CD4-positive, alpha-beta T cell treated with Interleukin-10 for 1 hour (primary cell): ENCODE results near the gene IL10RB.

Experiments
- DNase-seq: peaks from one replicate; pipeline ENCODE4 v3.0.0-alpha.2; 2020

The IL10RB gene

DNA sequence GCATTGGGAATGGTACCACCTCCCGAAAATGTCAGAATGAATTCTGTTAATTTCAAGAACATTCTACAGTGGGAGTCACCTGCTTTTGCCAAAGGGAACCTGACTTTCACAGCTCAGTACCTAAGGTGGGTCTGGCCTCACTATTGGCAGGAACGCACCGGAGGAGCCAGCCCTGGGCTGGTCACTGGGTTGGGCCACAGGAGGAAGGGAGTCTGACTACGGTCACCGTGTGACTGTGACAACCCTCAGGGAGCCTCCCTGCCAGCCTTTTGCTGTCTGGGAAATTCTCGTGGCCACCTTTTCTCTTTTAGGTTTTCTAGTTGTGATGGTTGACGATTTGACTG, 2.2 kb downstream of the IL10RB start:
- no peak for DNase-seq

DNA sequence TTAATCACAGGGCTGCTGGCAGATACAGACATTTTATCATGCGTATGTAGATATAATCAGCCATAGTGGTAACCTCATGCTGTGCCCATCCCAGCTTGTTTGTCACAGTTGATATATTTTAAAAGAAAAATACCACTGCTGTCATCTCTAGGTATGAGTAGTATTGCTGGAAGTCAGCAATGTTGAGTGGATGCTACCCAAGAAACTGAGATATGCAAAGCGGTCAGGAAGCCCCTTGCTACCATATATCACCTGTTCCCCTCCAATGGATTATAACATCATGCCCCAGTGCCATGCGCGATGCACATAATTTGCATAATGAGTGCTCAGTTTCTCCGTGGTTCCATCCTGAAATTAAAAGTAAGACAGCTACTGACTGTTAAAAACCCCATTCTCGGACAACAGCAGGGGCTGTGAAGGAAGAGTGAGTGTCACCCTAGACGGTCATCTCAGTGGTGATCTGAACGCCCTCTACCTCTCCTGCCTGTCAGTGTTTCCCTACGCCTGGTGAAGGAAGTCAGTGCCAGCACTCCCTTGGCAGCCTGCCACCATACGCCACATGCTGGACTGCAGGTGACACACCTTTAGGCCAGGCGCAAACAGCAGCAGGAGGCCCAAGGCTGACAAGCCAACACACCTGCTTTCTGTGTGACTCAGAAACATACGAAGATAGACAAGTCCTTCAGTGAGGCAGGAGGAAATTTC, 2.7 kb downstream of the IL10RB start:
- DNase-seq = peak; percentile 37

DNA sequence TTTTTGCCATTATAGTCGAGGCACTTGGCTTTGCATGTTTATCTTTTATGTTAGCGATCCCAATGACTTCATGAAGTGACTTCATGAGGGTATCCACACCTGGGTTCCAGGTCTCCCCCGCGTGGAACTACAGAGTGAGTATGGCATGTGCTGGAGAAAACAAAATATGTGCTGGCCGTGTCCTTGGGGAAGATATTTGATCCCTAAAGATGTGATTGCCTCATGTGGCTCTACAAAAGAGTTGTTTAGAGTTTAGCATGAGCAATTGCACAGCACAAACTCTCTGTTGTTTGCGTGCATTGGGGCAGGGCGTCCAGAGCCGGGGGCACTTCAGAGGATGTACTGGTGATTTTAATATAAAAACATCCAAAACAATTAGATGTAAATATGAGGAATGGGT, 4.8 kb downstream of the IL10RB start:
- no peak for DNase-seq

DNA sequence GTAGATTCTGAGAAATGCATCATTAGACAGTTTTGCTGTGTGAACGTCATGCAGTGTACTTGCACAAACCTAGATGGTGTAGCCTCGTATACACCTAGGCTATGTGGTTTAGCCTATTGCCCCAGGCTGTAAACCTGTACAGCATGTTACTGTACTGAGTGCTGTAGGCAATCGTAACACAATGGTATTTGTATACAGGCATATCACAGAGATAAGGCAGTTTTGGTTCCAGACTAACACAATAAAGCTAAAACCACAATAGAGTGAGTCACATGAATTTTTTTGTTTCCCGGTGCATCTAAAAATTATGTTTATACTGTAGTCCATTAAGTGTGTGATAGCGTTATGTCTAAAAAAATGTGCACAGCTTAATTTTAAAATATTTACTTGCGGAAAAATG, 6.9 kb downstream of the IL10RB start:
- DNase-seq = no peak

DNA sequence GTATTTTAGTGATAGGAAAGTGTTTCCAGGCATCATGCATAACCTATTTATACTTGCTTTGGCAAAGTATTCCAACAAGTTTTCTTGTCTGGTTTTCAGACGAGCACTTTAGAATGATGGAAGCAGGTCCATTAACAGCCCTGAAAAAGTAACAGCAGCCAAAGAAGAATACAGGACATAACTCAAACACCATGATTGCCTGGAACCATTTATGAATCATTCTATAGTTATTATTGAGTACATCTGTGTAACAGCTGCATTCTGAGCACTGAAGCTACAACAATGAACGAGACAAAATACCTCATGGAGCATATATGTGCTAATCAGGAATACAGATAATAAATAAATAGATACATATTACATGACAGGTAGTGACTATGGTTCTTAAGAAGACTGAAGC, 12.6 kb downstream of the IL10RB start:
- no peak for DNase-seq

DNA sequence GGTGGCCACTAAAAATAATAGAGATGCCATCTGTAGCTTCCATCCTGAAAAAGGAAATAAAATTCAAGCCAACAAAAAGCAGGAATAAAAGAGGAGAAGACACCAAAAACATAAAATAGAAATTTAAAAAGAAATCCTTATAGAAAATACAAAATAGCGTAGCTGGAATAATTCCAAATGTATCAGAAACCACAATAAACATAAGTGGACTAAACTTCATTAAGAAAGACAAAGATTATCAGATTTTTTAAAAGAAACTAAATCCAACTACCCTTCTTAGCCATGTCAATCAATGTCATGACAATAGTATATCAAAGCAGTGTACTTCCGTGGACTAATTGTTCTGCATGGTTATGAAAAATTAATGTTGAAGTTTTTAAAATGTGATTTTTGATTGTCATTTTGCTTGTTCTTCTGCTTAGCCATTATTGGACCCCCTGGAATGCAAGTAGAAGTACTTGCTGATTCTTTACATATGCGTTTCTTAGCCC, 13.2 kb downstream of the IL10RB start:
- DNase-seq = no peak

DNA sequence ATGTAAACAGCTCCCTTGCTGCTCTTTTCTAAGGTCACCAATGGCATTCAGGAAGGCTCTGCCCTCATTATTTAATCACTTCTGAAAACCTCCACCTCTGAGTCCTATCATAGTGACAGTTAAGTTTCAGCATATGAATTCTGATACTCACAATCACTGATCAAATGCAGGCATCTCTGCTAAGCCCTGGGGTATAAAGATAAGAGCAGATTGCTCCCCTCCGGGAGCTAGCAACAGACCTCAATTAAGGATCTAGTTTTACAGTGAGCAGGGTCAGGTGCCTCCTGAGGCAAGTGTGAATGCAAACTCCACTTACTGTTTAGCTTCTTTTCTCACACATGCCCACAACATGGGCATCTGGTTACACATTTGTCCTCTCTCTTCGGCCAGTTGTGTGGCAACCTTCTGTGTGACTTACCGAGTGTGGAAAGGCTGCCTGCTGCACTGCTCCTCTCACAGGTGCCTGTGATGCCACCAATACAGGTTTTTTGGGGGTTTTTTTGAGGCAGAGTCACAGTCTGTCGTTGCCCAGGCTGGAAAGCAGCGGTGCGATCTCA, 15.0 kb downstream of the IL10RB start:
- DNase-seq = no peak

DNA sequence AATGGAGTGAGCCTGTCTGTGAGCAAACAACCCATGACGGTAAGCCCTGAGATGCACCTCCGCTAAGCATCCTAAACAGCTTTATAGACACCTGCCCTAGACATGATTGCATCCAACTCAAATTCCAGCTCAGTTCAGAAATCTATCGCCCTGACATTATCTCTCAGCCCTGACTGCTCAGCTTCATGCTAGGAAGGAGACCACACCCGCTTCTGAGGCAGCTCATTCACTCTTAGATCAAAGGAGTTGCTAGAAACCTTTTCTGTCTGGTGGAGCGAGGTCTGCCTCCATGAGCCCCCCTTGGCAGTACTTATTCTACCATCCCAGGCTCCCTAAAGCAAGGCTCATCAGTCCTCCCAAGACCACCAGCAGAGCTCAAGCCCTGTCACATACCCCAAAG, 17.0 kb downstream of the IL10RB start:
- no peak for DNase-seq

DNA sequence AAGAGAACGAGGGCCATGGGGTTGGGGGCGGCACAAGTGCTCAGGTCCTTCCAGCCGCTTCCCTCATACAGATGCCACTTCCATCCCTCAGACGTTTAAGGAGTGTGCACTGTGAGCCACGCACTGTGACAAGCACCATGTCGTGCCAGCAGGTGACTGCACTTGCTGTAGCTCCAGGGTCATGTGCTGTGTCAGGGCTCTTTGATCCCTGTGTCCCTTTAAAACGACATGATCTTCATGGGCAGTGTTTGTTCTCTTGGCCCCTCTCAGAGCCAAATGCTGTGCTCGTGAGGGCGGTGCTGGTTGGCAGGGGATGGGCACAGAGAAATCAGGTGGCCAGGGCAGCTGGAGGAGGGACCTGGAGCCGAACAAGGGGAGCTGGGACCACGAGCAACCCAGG, 19.9 kb downstream of the IL10RB start:
- DNase-seq = no peak

DNA sequence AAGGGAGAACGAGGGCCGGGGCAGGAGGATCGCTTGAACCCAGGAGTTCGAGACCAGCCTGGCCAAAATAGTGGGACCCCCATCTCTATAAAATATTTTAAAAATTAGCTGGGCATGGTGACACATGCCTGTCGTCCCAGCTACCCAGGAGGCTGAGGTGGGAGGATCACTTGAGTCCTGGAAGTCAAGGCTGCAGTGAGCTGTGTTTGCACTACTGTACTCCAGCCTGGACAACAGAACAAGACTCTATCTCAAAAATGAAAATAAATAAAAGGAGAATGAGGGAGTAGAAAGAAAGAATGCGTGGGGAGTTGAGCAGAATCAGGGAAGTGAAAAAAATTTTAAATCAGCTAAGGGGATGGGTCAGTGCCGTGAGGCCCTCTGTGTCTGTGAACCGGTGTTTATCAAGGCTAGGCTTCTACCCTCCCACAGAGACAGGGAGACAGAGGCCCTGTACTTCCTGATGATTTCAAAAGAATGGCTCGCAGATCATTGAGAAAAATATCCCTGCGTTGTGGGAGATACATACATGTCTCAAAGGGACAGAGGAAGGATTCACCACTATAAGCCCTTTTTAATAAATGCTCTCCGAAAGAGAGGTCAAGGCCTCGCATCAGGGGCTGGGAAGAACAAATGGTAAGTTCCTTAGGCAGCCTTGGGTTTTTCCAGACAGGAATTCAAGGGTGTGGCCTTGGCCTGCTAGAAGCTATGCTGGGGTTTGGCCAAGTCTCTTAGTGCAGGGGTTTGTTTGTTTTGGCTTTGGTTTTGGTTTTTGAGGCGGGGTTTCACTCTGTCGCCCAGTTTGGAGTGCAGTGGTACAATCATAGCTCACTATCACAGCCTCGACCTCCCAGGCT, 20.7 kb downstream of the IL10RB start:
- DNase-seq = no peak

DNA sequence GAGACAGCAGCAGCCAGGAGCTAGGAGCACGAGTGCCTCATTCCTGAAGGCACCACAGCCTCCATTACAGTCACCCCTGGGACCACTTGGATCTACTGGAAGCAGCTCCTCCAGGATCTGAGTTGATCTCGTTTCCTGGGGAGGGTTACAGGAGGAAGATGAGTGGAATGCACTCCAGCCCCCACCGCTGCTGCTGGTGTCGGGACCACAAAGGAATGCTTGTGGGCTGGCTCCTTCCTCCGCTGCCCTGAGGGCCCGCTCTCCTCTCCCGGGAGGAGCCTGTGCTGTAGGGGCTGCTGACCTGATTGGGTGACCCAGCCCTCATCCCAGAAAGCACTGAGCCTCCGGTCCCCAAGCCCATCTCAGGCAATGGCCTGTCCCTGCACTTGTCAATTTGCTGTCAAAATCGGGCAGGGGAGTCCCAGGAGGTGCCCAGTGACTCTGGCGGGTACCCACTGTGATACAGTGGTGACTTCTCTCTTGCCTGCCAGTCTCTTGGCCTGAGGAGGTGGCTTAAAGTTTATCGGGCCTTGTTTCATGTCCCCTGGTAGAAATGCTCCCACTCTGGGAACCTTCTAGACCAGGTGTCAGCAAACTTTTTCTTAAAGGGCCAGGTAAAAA, 23.1 kb downstream of the IL10RB start:
- DNase-seq = no peak

DNA sequence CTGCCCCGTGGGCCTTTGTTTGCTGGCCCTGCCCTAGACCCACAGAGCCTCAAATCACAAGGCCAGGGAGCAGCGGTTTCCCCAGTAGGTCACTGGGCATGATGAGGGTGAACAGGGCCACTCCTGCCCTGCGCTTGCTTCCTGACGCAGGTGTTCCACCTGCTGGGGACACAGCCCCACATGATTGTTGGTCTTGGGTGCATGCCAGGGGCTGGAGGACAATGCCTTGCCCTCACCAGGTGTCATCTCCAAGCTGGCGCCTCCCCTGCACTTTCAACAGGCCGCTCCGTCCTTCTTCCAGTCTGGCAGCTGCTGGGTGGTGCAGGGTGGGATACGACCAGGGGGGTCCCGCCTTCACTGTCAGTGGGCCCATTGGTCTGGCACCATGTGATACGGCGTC, 24.3 kb downstream of the IL10RB start:
- no peak for DNase-seq

DNA sequence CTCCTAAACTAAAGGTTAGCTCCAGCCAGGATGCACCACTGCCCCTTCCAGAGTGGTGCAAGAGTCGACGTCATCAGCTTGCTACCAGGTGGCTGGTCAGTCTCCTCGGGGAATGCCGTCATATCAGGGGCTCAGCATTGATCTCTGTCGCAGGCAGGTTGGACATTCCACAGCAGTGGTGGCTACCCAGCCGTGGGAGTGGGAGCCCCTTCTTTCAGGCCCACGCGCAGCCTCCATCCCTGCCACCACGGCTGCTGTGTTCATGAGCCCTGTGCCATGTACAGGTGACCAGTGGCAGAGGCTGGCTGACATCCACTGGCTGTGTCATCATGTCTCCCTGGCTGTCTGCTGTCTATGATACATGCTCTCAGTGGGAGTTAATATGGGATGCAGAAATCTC, 25.5 kb downstream of the IL10RB start:
- DNase-seq = no peak

DNA sequence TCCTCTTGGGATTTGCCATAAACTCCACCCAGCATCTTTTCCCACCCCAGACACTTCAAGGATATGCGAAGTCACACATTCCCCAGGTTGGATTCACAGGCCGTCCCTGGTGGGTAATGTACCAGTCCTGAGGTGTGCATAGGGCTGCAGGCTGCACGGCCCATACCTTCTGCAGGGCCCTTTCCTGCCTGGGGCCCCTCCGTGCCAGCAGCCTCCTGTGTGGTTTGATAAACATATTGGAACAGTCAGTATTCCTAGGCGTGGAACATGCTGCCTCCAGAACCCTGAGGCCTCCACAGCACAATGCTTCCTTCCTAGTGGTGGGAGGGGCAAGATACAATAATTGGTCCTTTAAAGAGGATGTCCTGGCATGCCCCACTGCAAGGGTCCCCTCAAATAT, 26.6 kb downstream of the IL10RB start:
- no peak for DNase-seq

DNA sequence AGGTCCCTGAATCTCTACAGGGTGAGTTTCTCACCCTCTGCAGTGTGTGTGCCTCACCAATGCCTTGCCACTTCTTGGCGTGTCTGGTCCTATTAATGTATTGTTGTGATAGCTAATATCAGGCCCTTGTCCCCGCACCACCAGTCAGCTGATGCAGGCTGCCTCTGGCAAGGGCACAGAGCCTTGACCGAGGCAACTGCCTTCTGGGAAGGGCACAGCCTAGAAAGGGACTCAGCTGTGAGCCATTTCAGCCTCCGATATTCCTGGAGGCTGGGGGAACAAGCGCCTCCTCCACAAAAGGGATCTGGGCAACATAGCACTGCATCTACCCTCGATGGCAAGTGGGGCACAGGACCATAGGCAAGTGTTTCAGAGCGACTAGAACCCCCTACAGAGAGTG, 27.0 kb downstream of the IL10RB start:
- no peak for DNase-seq

DNA sequence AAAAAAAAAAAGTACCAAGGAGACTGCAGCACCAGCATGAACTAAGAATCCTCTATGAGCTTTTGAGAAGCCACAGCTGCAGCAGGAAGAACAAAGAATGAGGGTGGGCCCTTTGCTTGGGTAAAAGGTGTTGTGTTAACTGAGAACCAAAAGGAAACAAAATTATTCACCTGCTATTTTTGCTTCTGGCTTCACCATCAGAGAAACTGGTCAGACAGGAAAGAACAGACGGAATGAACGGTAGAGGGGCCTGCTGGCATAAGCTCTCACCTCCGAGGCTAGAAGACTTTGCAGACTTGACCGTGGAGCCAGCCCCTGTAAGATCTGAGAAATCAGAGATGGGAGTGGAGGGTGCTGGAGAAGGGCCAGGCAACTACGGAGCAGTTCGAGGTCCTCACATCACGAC, 27.6 kb downstream of the IL10RB start:
- DNase-seq = peak; percentile 14

DNA sequence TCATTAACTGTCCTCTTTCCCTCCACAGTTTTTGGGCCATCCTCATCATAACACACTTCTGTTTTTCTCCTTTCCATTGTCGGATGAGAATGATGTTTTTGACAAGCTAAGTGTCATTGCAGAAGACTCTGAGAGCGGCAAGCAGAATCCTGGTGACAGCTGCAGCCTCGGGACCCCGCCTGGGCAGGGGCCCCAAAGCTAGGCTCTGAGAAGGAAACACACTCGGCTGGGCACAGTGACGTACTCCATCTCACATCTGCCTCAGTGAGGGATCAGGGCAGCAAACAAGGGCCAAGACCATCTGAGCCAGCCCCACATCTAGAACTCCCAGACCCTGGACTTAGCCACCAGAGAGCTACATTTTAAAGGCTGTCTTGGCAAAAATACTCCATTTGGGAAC, 30.0 kb downstream of the IL10RB start:
- DNase-seq = no peak

DNA sequence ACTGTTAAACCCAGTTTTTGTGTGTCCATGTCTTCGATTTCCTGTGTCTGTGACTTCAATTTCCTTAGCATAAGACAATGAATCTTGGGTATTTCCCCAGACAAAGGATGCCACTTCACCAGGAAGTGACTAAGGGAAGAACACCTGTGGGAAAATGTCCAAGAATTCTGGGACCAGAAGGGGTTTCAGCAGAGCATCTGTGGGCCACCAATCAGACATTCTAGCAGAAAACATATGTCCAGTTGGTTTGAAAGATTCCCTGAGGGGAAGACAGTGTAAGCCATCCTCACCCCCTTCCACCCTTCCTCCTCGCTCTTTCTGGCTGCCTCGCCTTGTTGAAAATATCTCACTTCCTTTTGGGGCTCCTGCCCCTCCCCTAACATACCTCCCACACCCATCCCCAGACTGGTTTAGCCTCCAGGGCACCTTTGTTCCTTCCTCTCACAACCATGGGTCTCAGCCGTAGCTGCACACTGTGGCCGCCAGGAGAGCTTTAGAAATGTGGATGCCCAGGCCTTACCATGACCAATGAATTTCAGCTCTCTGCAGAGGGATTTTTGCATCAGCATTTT, 33.1 kb downstream of the IL10RB start:
- peak; percentile 58 for DNase-seq

DNA sequence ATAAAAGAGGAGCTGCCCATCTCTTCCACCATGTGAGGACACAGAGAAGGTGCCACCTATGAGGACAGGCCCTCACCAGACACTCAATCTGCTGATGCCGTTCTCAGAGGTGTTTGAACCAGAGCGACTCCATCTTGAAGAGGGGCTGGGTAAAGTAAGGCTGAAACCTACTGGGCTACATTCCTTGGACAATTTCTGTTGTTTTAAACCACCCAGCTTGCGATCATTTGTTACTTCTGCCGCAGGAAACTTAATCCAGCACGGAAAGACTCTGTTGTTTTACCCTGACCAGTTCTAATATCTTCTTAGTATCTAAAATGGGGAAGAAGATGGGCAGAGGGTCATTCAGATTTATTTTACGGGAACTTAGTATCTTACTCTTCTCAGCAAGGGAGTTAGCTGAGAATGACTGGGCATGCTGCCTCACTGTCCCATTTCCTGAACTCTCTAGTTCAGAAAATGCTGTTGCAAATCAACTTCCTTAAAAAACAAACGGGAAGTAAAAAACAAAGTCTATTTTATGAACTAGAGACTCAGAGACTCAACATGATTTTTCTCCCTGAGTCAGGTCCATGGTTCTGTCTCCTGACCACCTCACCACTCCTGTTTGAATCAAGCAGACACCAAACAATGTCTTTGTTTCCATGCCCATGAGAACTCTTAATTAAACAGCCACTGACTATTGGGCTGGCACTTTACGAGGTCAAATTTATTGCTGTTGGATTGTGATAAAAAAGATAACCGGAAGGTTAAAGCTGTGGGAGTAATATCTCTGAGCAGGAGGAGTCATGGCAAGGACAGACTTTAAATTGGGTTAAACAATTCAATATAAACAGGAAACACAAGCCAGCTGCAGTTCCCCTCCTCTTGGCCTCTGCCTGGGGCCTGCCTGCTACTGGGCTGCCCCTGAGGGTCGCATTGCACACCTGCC, 34.8 kb downstream of the IL10RB start:
- peak; percentile 12 for DNase-seq

DNA sequence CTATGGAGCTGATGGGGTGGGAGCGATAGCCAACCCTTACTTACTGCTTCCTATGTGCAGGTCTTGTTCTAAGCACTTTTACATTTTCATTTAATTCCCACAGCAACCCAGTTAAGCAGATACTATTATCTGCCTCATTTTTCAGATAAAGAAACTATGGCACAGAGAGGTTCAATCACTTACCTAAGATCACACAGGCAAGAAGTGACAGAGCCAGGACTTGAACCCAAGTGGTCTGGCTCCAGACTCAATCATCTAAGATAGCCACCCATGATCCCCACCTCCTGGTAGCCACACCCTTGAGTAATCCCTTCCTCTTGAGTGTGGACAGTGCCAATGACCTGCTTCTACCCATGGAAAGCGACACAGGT, 35.5 kb downstream of the IL10RB start:
- no peak for DNase-seq

DNA sequence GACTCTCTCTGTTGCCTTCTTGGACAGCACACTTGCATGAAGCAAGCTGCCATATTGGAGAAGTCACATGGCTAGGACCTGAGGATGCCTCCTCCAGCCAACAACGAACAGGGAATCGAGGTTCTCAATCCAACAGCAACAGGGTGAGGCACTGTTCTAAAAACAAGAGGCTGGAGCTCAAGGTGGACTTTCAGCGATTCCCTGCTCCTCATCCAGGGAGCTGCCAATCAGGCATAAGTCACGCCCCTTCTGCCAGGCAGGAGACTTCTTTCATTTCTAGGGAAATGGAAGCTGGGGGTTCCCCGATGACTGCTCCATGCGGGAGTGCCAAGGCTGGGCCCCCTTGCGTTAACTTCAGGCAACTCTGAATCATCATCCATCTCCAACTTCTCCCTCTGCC, 35.9 kb downstream of the IL10RB start:
- no peak for DNase-seq

DNA sequence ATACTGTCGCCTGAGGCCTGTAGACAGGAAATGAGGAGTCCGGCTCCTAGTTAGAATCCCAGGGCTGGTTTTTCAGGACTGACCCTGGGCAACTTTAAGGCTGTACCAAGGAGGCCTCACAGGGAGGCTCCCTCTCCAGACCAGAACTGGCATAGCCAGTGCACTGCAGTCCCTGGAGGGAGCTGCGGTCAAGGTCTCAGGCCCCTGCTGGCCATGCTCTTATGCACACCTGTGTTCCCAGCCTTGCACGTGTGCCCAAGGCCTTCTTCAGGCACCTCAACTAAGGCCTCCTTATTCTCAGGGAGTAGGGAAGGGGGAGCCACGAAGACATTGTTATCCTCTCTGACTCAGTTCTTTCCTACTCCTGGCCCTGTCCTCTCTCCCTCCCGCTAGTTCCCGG, 36.6 kb downstream of the IL10RB start:
- no peak for DNase-seq
